DND-41 (cell line): ENCODE data around the gene PRKCE.
"Not testable (repeated sequence)": the region's sequence is repeated elsewhere in the genome, so short reads cannot be mapped to it uniquely, and the experiment has no call there.

ENCODE experiments used
- ATAC-seq: fragments of 200-7000 bp; cut with Tn5 transposase; 3 replicates; pipeline ENCODE4 v1.9.1; 2021; ENCODE audit warnings: low read depth; ENCODE audit not compliant: insufficient read depth
- DNase-seq: peaks from one replicate; pipeline ENCODE4 v3.0.0-alpha.2; 2020
- H2AFZ ChIP-seq: 2 replicates; pipeline ENCODE4 v1.6.0; 2012; ENCODE audit warnings: low read depth, low read length
- H3K27ac ChIP-seq: 2 replicates; pipeline ENCODE4 v1.5.1; 2012; ENCODE audit warnings: low read length, inconsistent platforms
- H3K27me3 ChIP-seq: fragments of 200-600 bp; sonication (generic); 2 replicates; pipeline ENCODE4 v1.6.0; 2012; ENCODE audit warnings: low read length, mild to moderate bottlenecking, inconsistent platforms; ENCODE audit not compliant: insufficient read depth, poor library complexity
- H3K36me3 ChIP-seq: 2 replicates; pipeline ENCODE4 v1.5.1; 2012; ENCODE audit warnings: low read length, inconsistent platforms; ENCODE audit not compliant: insufficient read depth
- H3K4me1 ChIP-seq: 2 replicates; pipeline ENCODE4 v1.5.1; 2012; ENCODE audit warnings: mild to moderate bottlenecking, low read length; ENCODE audit not compliant: insufficient read depth
- H3K4me2 ChIP-seq: 2 replicates; pipeline ENCODE4 v1.6.0; 2012; ENCODE audit warnings: mild to moderate bottlenecking, moderate library complexity, low read length, inconsistent platforms; ENCODE audit not compliant: insufficient read depth
- H3K4me3 ChIP-seq, 2 experiments: fragments of 200-600 bp in 1 of 2; shearing (Covaris generic) in 1 of 2; 2 replicates each; pipeline ENCODE4 v1.5.1; 2012 to 2016; ENCODE audit warnings: inconsistent platforms in 2 of 2, low read length in 2 of 2, mild to moderate bottlenecking in 2 of 2, low read depth in 1 of 2, moderate library complexity in 1 of 2
- H3K79me2 ChIP-seq: 2 replicates; pipeline ENCODE4 v1.6.0; 2012; ENCODE audit warnings: low read length, inconsistent platforms; ENCODE audit not compliant: insufficient read depth
- H3K9ac ChIP-seq: 2 replicates; pipeline ENCODE4 v1.6.0; 2012; ENCODE audit warnings: low read depth, mild to moderate bottlenecking, inconsistent platforms, low read length, moderate library complexity
- H3K9me3 ChIP-seq: 2 replicates; pipeline ENCODE4 v1.5.1; 2012; ENCODE audit warnings: low read length, moderate library complexity, mild to moderate bottlenecking, inconsistent platforms; ENCODE audit not compliant: insufficient read depth, severe bottlenecking
- H4K20me1 ChIP-seq: 2 replicates; pipeline ENCODE4 v1.6.0; 2012; ENCODE audit warnings: low read length; ENCODE audit not compliant: insufficient read depth
- CTCF ChIP-seq: IDR thresholded peaks from 2 replicates; pipeline ENCODE4 v1.5.1; 2012; ENCODE audit warnings: borderline replicate concordance, low read length, moderate library complexity, mild to moderate bottlenecking; ENCODE audit not compliant: poor library complexity, severe bottlenecking; ENCODE audit errors: extremely low read depth
- EZH2 ChIP-seq: IDR thresholded peaks from 3 replicates; pipeline ENCODE4 v1.6.1; 2012; ENCODE audit warnings: borderline replicate concordance, low read depth, mild to moderate bottlenecking, moderate library complexity, low read length, inconsistent platforms; ENCODE audit not compliant: severe bottlenecking

PRKCE gene

GRCh38 chr2:46202987-46203386 lies 551.5 kb downstream of the PRKCE start:
- ATAC-seq = peak; percentile 32; the same call in 1 of the 3 replicates
- no peak overlapping the region for H3K27ac ChIP-seq
- H3K9ac ChIP-seq = no peak overlapping the region
- H4K20me1 ChIP-seq = no peaks in the 10 kb centered on the region
- no peak overlapping the region for H2AFZ ChIP-seq
- H3K27me3 ChIP-seq = no peaks in the 10 kb centered on the region
- H3K9me3 ChIP-seq = no peaks in the 10 kb centered on the region
- peaks cover 32% of the 10 kb centered on the region for H3K4me1 ChIP-seq
- no peak for DNase-seq
- no peaks in the 10 kb centered on the region for H3K36me3 ChIP-seq
- no peaks in the 10 kb centered on the region for H3K79me2 ChIP-seq
- H3K4me2 ChIP-seq = no peak overlapping the region
- TF ChIP-seq EZH2 (no peak), CTCF (no peak)
- H3K4me3 ChIP-seq = no peak overlapping the region

- H3K4me3 ChIP-seq, H4K20me1 ChIP-seq, H3K4me2 ChIP-seq, H3K79me2 ChIP-seq, H3K9me3 ChIP-seq, ATAC-seq, H2AFZ ChIP-seq, H3K36me3 ChIP-seq, H3K27ac ChIP-seq, H3K9ac ChIP-seq, DNase-seq, H3K27me3 ChIP-seq: not testable (repeated sequence)
- H3K4me1 ChIP-seq = peaks cover 33% of the 10 kb centered on the region
These were observed 552.2 kb downstream of the PRKCE start for GRCh38 chr2:46203636-46204035.

GRCh38 chr2:46207591-46207990 lies 556.1 kb downstream of the PRKCE start:
- no peak for TF ChIP-seq CTCF
- TF ChIP-seq EZH2 = no peak
- Histone ChIP-seq H4K20me1 (no peaks in the 10 kb centered on the region), H3K4me1 (peaks cover 12% of the 10 kb centered on the region), H3K27ac (no peak overlapping the region), H3K4me3 (no peak overlapping the region), H3K79me2 (no peaks in the 10 kb centered on the region), H3K9ac (no peak overlapping the region), H3K27me3 (no peaks in the 10 kb centered on the region), H3K4me2 (no peak overlapping the region), H2AFZ (no peak overlapping the region), H3K9me3 (peaks cover 11% of the 10 kb centered on the region), H3K36me3 (no peaks in the 10 kb centered on the region)
- DNase-seq = no peak
- ATAC-seq = no peak

- TF ChIP-seq CTCF = no peak
- TF ChIP-seq EZH2 = no peak
- no peaks in the 10 kb centered on the region for H3K36me3 ChIP-seq
- no peaks in the 10 kb centered on the region for H4K20me1 ChIP-seq
- H3K9ac ChIP-seq = no peak overlapping the region
- peaks cover 11% of the 10 kb centered on the region for H3K9me3 ChIP-seq
- peaks cover 12% of the 10 kb centered on the region for H3K4me1 ChIP-seq
- DNase-seq = no peak
- H3K27me3 ChIP-seq = no peaks in the 10 kb centered on the region
- H3K27ac ChIP-seq = no peak overlapping the region
- no peak overlapping the region for H2AFZ ChIP-seq
- no peaks in the 10 kb centered on the region for H3K79me2 ChIP-seq
- no peak for ATAC-seq
- H3K4me2 ChIP-seq = no peak overlapping the region
- no peak overlapping the region for H3K4me3 ChIP-seq
These were observed 557.3 kb downstream of the PRKCE start for GRCh38 chr2:46208766-46209165.
